GM08714 (cell line): ENCODE results near the gene C16orf90.

ENCODE experiments used
- H3K4me3 ChIP-seq: fragments of 200-500 bp; sonication (Bioruptor generic); 2 replicates; pipeline ENCODE4 v1.5.1; 2014; ENCODE audit warnings: mild to moderate bottlenecking, low read length, inconsistent platforms
- ZNF274 ChIP-seq: IDR thresholded peaks from 2 replicates; pipeline ENCODE4 v1.6.1; 2012; ENCODE audit warnings: mild to moderate bottlenecking, low read depth, low read length

C16orf90 gene

GRCh38 chr16:3469736-3470135, 25.6 kb downstream of the C16orf90 start:
- H3K4me3 ChIP-seq: no peak overlapping the region
- no peak for TF ChIP-seq ZNF274

- H3K4me3 ChIP-seq: no peak overlapping the region
- TF ChIP-seq ZNF274: no peak
Observed at GRCh38 chr16:3468501-3468900, 26.8 kb downstream of the C16orf90 start.

GRCh38 chr16:3467921-3468320, 27.4 kb downstream of the C16orf90 start:
- TF ChIP-seq ZNF274: no peak
- H3K4me3 ChIP-seq: no peak overlapping the region

GRCh38 chr16:3467182-3467581, 28.1 kb downstream of the C16orf90 start:
- TF ChIP-seq ZNF274: no peak

GRCh38 chr16:3465911-3466584, 29.2 kb downstream of the C16orf90 start:
- H3K4me3 ChIP-seq: no peak overlapping the region
- TF ChIP-seq ZNF274: no peak

More at GRCh38 chr16:3467182-3467581, 28.1 kb downstream of the C16orf90 start:
- no peak overlapping the region for H3K4me3 ChIP-seq

- H3K4me3 ChIP-seq: no peak overlapping the region
- no peak for TF ChIP-seq ZNF274
Observed at GRCh38 chr16:3465301-3465700, 30.0 kb downstream of the C16orf90 start.

- TF ChIP-seq ZNF274: no peak
- H3K4me3 ChIP-seq: no peak overlapping the region
Observed at GRCh38 chr16:3461151-3461550, 34.1 kb downstream of the C16orf90 start.

- TF ChIP-seq ZNF274: no peak
- H3K4me3 ChIP-seq: no peak overlapping the region
Observed at GRCh38 chr16:3460585-3460984, 34.7 kb downstream of the C16orf90 start.

- no peak for TF ChIP-seq ZNF274
- peak overlapping the region; percentile 81; the same call in 1 of the 2 replicates for H3K4me3 ChIP-seq
Observed at GRCh38 chr16:3460121-3460520, 35.2 kb downstream of the C16orf90 start.

GRCh38 chr16:3459401-3460090, 35.7 kb downstream of the C16orf90 start:
- no peak for TF ChIP-seq ZNF274
- H3K4me3 ChIP-seq: peak overlapping the region; percentile 81

GRCh38 chr16:3458852-3459361, 36.4 kb downstream of the C16orf90 start:
- H3K4me3 ChIP-seq: peak overlapping the region; percentile 81
- no peak for TF ChIP-seq ZNF274

GRCh38 chr16:3458278-3458851, 36.9 kb downstream of the C16orf90 start:
- H3K4me3 ChIP-seq: peak overlapping the region; percentile 81
- no peak for TF ChIP-seq ZNF274

GRCh38 chr16:3457434-3458252, 37.6 kb downstream of the C16orf90 start:
- TF ChIP-seq ZNF274: no peak
- peak overlapping the region; percentile 81 for H3K4me3 ChIP-seq

- no peak overlapping the region for H3K4me3 ChIP-seq
- TF ChIP-seq ZNF274: no peak
Observed at GRCh38 chr16:3454631-3455147, 40.6 kb downstream of the C16orf90 start.
